ENCODE measurements around the gene MAPK8. TPM values are rescaled to one million over a fixed set of nuclear protein-coding genes. Genes with fewer than 3 reads are reported as not detected.

Gene MAPK8
- total and polyA plus RNA-seq, 2 of the 4 experiments (the other 2 are of a cell fraction): 41.5 to 54.7 TPM

DNA sequence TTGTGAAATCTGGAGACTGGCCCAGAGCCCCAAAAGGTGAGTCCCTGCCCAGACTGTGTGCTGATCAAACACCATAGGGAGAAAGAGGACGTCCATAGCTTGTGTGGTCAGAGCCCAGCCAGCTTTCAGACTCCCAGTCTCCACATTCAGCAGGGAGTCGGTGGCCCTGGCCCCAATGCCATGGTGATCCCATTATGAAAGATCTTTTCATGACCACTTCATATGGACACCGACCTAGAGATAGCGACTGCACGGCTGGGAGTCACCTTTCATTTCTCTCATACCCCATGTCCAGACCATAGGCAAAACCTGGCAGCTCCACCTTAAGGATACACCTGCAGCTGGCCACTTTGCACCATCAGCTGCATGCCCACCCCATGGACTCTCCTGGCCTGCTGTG lies 172.0 kb downstream of the MAPK8 start:
- Histone ChIP-seq H3K9me3 (ENCODE audit: control insufficient read depth, insufficient read depth, low read length) (no peaks in the 10 kb centered on the region), H3K4me3 (ENCODE audit: insufficient read depth, low read depth, low read length) (no peak overlapping the region), H3K36me3 (ENCODE audit: control insufficient read depth, insufficient read depth, low read length) (peaks cover 5% of the 10 kb centered on the region), H3K4ac (ENCODE audit: low read depth, low read length) (no peak overlapping the region), H3K27me3 (ENCODE audit: control insufficient read depth, insufficient read depth, low read length) (no peaks in the 10 kb centered on the region), H2BK5ac (ENCODE audit: low read depth, low read length, poor library complexity, severe bottlenecking) (no peak overlapping the region), H3K9ac (ENCODE audit: low read depth, low read length) (no peak overlapping the region), H3K56ac (ENCODE audit: extremely low read depth, insufficient read depth, low read length) (no peak overlapping the region), H4K8ac (ENCODE audit: low read depth in 2 of 2, low read length in 2 of 2) (no peak overlapping the region), H2BK120ac (ENCODE audit: low read depth, low read length) (no peak overlapping the region), H3K9me1 (ENCODE audit: insufficient read depth, low read length) (peaks cover 15% of the 10 kb centered on the region; the same call in 1 of the 2 replicates), H3K23ac (ENCODE audit: low read depth, low read length) (no peak overlapping the region), H4K91ac (ENCODE audit: insufficient read depth, low read depth, low read length) (no peak overlapping the region), H3K4me1 (ENCODE audit: control insufficient read depth, insufficient read depth, low read length) (no peaks in the 10 kb centered on the region), H3K18ac (ENCODE audit: low read depth, low read length) (no peak overlapping the region), H3K4me2 (ENCODE audit: low read depth, low read length) (no peak overlapping the region), H2BK15ac (ENCODE audit: low read depth, low read length) (no peak overlapping the region), H3K27ac (ENCODE audit: insufficient read depth, low read length) (no peak overlapping the region), H2AK9ac (replicated peaks; ENCODE audit: low read depth, low read length, poor library complexity) (no peak overlapping the region), H4K5ac (ENCODE audit: low read depth, low read length) (no peak overlapping the region), H3K79me1 (ENCODE audit: low read depth in 1 of 2, low read length in 2 of 2) (peaks cover 21 to 74% of the 10 kb centered on the region in 2 experiments; a peak in 3 of 4 replicates), H2BK20ac (ENCODE audit: low read depth, low read length) (no peak overlapping the region), H4K20me1 (ENCODE audit: insufficient read depth, low read length) (peaks cover 15% of the 10 kb centered on the region; the same call in 1 of the 2 replicates), H2AFZ (replicated peaks; ENCODE audit: low read length, poor library complexity) (no peak overlapping the region), H3K14ac (replicated peaks; ENCODE audit: low read depth, low read length) (no peak overlapping the region), H2AK5ac (ENCODE audit: low read depth, low read length) (no peak overlapping the region)
- intact Hi-C loops (cut with micrococcal nuclease) (no loop called here), in situ Hi-C loops (cut with MboI; ENCODE audit: low sequenced_read_pairs) (no loop called here), dilution Hi-C loops (cut with HindIII; ENCODE audit: low sequenced_read_pairs, unreplicated experiment) (no loop called here)
- ChIA-PET CTCF (no interaction called here), POLR2A (ENCODE audit: unreplicated experiment) (no interaction called here)
- TF ChIP-seq, protein P1, sequence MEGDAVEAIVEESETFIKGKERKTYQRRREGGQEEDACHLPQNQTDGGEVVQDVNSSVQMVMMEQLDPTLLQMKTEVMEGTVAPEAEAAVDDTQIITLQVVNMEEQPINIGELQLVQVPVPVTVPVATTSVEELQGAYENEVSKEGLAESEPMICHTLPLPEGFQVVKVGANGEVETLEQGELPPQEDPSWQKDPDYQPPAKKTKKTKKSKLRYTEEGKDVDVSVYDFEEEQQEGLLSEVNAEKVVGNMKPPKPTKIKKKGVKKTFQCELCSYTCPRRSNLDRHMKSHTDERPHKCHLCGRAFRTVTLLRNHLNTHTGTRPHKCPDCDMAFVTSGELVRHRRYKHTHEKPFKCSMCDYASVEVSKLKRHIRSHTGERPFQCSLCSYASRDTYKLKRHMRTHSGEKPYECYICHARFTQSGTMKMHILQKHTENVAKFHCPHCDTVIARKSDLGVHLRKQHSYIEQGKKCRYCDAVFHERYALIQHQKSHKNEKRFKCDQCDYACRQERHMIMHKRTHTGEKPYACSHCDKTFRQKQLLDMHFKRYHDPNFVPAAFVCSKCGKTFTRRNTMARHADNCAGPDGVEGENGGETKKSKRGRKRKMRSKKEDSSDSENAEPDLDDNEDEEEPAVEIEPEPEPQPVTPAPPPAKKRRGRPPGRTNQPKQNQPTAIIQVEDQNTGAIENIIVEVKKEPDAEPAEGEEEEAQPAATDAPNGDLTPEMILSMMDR (conservative IDR thresholded peaks at IDR 0.05; ENCODE audit: low read depth, low read length): no peak
- TF ChIP-seq CHD1 (IDR thresholded peaks at IDR 0.05; ENCODE audit: low read depth, low read length): no peak
- no peak for TF ChIP-seq MXI1 (IDR thresholded peaks at IDR 0.05; ENCODE audit: borderline replicate concordance, low read depth, low read length)
- TF ChIP-seq NFE2L2 (IDR thresholded peaks at IDR 0.05; ENCODE audit: low read depth, low read length): no peak
- TF ChIP-seq, protein P2, sequence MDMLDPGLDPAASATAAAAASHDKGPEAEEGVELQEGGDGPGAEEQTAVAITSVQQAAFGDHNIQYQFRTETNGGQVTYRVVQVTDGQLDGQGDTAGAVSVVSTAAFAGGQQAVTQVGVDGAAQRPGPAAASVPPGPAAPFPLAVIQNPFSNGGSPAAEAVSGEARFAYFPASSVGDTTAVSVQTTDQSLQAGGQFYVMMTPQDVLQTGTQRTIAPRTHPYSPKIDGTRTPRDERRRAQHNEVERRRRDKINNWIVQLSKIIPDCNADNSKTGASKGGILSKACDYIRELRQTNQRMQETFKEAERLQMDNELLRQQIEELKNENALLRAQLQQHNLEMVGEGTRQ (IDR thresholded peaks at IDR 0.05; ENCODE audit: low read depth, low read length): no peak
- TF ChIP-seq MAFK (IDR thresholded peaks at IDR 0.05; ENCODE audit: low read depth, low read length): no peak
- TF ChIP-seq RCOR1 (IDR thresholded peaks at IDR 0.05; ENCODE audit: insufficient replicate concordance, low read length): no peak
- no peak for TF ChIP-seq RAD21 (IDR thresholded peaks at IDR 0.05; ENCODE audit: low read length)
- no peak for TF ChIP-seq CEBPB (IDR thresholded peaks at IDR 0.05; ENCODE audit: low read depth, low read length)
- TF ChIP-seq RFX5 (IDR thresholded peaks at IDR 0.05; ENCODE audit: low read depth, low read length): no peak
- no peak for TF ChIP-seq BHLHE40 (IDR thresholded peaks at IDR 0.05; ENCODE audit: low read depth, low read length)
- no peak for TF ChIP-seq FOS (IDR thresholded peaks at IDR 0.05; ENCODE audit: low read depth, low read length)
- TF ChIP-seq, protein P3, sequence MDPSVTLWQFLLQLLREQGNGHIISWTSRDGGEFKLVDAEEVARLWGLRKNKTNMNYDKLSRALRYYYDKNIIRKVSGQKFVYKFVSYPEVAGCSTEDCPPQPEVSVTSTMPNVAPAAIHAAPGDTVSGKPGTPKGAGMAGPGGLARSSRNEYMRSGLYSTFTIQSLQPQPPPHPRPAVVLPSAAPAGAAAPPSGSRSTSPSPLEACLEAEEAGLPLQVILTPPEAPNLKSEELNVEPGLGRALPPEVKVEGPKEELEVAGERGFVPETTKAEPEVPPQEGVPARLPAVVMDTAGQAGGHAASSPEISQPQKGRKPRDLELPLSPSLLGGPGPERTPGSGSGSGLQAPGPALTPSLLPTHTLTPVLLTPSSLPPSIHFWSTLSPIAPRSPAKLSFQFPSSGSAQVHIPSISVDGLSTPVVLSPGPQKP (IDR thresholded peaks at IDR 0.05; ENCODE audit: borderline replicate concordance, low read depth, low read length): no peak
- TF ChIP-seq MAZ (IDR thresholded peaks at IDR 0.05; ENCODE audit: borderline replicate concordance, low read depth, low read length): no peak
- no peak for TF ChIP-seq POLR2A (IDR thresholded peaks at IDR 0.05; ENCODE audit: low read depth, low read length)
- TF ChIP-seq SMC3 (IDR thresholded peaks at IDR 0.05; ENCODE audit: low read depth, low read length): no peak
- DNase-seq (no peak), ATAC-seq (ENCODE audit: low read depth) (no peak)
- BruUV-seq (replicated peaks): no TSS peak
- 96% methylated on average over 4 of the region's 5 CpGs; no CpG with 5 or more reads in 1 of the 2 experiments for WGBS, 2 experiments (ENCODE audit: extremely low coverage in 2 of 2, insufficient read length in 1 of 2)

Measured in IMR-90 (cell line).